Smooth muscle cell (in vitro differentiated cells): ENCODE results near the gene GSDMA. TPM values are rescaled to one million over a fixed set of nuclear protein-coding genes. Genes with fewer than 3 reads are reported as not detected.

Experiments used
- DNase-seq: peaks from one replicate; lab custom pipeline; 2025; ENCODE audit not compliant: unreplicated experiment; lab: John Stamatoyannopoulos, UW
- H2AFZ ChIP-seq: fragments of 200-600 bp; sonication (generic); 2 replicates; pipeline ENCODE4 v1.6.0; 2016; ENCODE audit warnings: antibody characterized with exemption, low read depth, mild to moderate bottlenecking
- H3F3A ChIP-seq: fragments of 200-600 bp; sonication (generic); 2 replicates; pipeline ENCODE4 v1.6.0; 2017; ENCODE audit warnings: antibody characterized with exemption, low read depth
- H3K27ac ChIP-seq: fragments of 200-600 bp; sonication (generic); 2 replicates; pipeline ENCODE4 v1.5.1; 2016; ENCODE audit warnings: low read depth, mild to moderate bottlenecking
- H3K27me3 ChIP-seq: fragments of 200-600 bp; sonication (generic); 2 replicates; pipeline ENCODE4 v1.6.1; 2016; ENCODE audit warnings: low read depth, mild to moderate bottlenecking
- H3K36me3 ChIP-seq: fragments of 200-600 bp; sonication (generic); 2 replicates; pipeline ENCODE4 v1.5.1; 2016; ENCODE audit warnings: low read depth
- H3K4me1 ChIP-seq: fragments of 200-600 bp; sonication (generic); 2 replicates; pipeline ENCODE4 v1.5.1; 2016; ENCODE audit warnings: low read depth
- H3K4me2 ChIP-seq: fragments of 200-600 bp; sonication (generic); 2 replicates; pipeline ENCODE4 v1.6.0; 2016; ENCODE audit warnings: mild to moderate bottlenecking
- H3K4me3 ChIP-seq: fragments of 200-600 bp; sonication (generic); 2 replicates; pipeline ENCODE4 v1.5.1; 2016; ENCODE audit warnings: mild to moderate bottlenecking
- H3K79me2 ChIP-seq: fragments of 200-600 bp; sonication (generic); 2 replicates; pipeline ENCODE4 v1.6.0; 2016; ENCODE audit warnings: low read depth, mild to moderate bottlenecking
- H3K9ac ChIP-seq: fragments of 200-600 bp; sonication (generic); 2 replicates; pipeline ENCODE4 v1.6.0; 2016; ENCODE audit warnings: low read depth
- H3K9me3 ChIP-seq: fragments of 200-600 bp; sonication (generic); replicated peaks from 2 replicates; pipeline ENCODE4 v1.5.1; 2016; ENCODE audit warnings: low read depth
- H4K20me1 ChIP-seq: fragments of 200-600 bp; sonication (generic); 2 replicates; pipeline ENCODE4 v1.6.0; 2016; ENCODE audit warnings: low read depth
- WGBS: methylation state at CpG from one replicate; pipeline ENCODE4 v1.1.7; 2016; ENCODE audit warnings: low lambda C conversion rate; 5-methylcytosine and 5-hydroxymethylcytosine counted together
- polyA plus RNA-seq: library from polyadenylated mRNA; unstranded; fragments of >200 nt; fragmentation: Nextera tagmentation; extraction: Ambion mirVana; gene quantifications from 2 replicates; pipeline ENCODE4 v1.2.1, GENCODE V29; 2016
- total RNA-seq: library from RNA; depleted of rRNA; stranded (reverse); fragments of >200 nt; gene quantifications from 2 replicates; pipeline ENCODE4 v1.2.3, GENCODE V29; 2014
- TF ChIP-seq, protein P1 (sequence below): fragments of 200-600 bp; sonication (generic); IDR thresholded peaks from 2 replicates; pipeline ENCODE4 v1.5.1; 2017; ENCODE audit warnings: borderline replicate concordance, mild to moderate bottlenecking, antibody characterized with exemption; ENCODE audit not compliant: insufficient read depth, poor library complexity, severe bottlenecking

Gene GSDMA
- total and polyA plus RNA-seq, 2 experiments from 2014 or later = 0.31 to 0.50 TPM

DNA sequence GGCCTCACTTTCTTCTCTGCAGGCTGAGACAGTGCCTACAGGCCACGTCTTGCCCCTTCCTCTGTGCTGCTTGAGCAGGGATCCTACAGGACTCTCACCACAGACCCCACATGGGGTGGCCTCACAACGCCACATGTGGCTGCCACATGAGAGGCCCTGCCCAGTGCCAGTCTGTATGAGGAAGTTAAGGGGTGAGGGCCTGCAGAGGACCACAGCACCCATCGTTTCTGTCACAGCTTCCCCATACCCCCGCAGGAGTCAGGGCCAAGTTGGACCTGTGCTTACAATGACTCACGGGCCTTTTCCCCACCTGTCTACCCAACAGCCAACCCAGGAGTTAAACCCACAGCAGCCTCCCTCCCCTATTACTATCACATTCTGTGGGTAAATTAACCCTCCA is 41.5 kb upstream of the GSDMA start:
- H3K27me3 ChIP-seq = no peaks in the 10 kb centered on the region
- H3K79me2 ChIP-seq = peaks cover 20% of the 10 kb centered on the region
- H3F3A ChIP-seq = no peaks in the 10 kb centered on the region
- no peaks in the 10 kb centered on the region for H3K36me3 ChIP-seq
- no peak overlapping the region for H3K9ac ChIP-seq
- TF ChIP-seq, protein P1, sequence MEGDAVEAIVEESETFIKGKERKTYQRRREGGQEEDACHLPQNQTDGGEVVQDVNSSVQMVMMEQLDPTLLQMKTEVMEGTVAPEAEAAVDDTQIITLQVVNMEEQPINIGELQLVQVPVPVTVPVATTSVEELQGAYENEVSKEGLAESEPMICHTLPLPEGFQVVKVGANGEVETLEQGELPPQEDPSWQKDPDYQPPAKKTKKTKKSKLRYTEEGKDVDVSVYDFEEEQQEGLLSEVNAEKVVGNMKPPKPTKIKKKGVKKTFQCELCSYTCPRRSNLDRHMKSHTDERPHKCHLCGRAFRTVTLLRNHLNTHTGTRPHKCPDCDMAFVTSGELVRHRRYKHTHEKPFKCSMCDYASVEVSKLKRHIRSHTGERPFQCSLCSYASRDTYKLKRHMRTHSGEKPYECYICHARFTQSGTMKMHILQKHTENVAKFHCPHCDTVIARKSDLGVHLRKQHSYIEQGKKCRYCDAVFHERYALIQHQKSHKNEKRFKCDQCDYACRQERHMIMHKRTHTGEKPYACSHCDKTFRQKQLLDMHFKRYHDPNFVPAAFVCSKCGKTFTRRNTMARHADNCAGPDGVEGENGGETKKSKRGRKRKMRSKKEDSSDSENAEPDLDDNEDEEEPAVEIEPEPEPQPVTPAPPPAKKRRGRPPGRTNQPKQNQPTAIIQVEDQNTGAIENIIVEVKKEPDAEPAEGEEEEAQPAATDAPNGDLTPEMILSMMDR = no peak
- H4K20me1 ChIP-seq = peaks cover 35% of the 10 kb centered on the region
- H3K4me2 ChIP-seq = no peak overlapping the region
- no peaks in the 10 kb centered on the region for H3K9me3 ChIP-seq
- no peak overlapping the region for H3K27ac ChIP-seq
- no peak for DNase-seq
- WGBS = 98% methylated on average over 5 of the region's 5 CpGs
- H3K4me3 ChIP-seq = no peak overlapping the region
- no peak overlapping the region for H2AFZ ChIP-seq
- peaks cover 11% of the 10 kb centered on the region for H3K4me1 ChIP-seq

GRCh38 chr17:39922006-39922405 is 40.8 kb upstream of the GSDMA start:
- no peak overlapping the region for H3K9ac ChIP-seq
- WGBS = 96% methylated on average over 6 of the region's 6 CpGs

DNA sequence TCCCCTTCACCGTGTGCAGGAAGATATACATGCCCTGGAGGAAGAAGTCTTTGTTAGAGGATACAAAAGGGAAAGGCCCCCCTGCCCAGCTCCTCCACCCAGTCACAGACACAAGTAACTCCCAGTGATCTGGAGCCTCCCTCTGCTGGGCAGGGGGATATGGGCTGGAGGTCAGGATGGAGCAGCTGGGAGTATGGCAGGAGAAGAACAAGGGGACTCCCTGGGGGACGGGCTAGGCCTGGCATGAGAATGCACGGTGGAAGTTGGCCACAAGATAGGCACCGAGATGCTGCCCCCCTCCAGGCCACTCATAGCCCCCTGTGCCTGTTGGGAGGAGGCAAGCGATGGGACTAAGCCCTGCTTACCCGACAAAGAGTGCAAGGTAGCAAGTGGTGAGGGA is 39.6 kb upstream of the GSDMA start:
- Histone ChIP-seq H3K9me3 (no peaks in the 10 kb centered on the region), H4K20me1 (peaks cover 40% of the 10 kb centered on the region), H2AFZ (no peak overlapping the region), H3K36me3 (no peaks in the 10 kb centered on the region), H3K4me3 (no peak overlapping the region), H3K27ac (no peak overlapping the region), H3K27me3 (no peaks in the 10 kb centered on the region), H3K4me2 (no peak overlapping the region), H3K79me2 (peaks cover 30% of the 10 kb centered on the region), H3K4me1 (peaks cover 20% of the 10 kb centered on the region), H3K9ac (no peak overlapping the region), H3F3A (peaks cover 2% of the 10 kb centered on the region)
- WGBS = 98% methylated on average over 6 of the region's 6 CpGs
- DNase-seq = no peak
- TF ChIP-seq, protein P1 = no peak

More at GRCh38 chr17:39922006-39922405, 40.8 kb upstream of the GSDMA start:
- Histone ChIP-seq H3K36me3 (no peaks in the 10 kb centered on the region), H3F3A (no peaks in the 10 kb centered on the region), H3K9me3 (no peaks in the 10 kb centered on the region), H4K20me1 (peaks cover 40% of the 10 kb centered on the region), H3K27me3 (no peaks in the 10 kb centered on the region), H3K4me3 (no peak overlapping the region), H3K4me2 (no peak overlapping the region), H2AFZ (no peak overlapping the region), H3K4me1 (peaks cover 16% of the 10 kb centered on the region), H3K27ac (no peak overlapping the region), H3K79me2 (peaks cover 27% of the 10 kb centered on the region)
- DNase-seq = no peak
- TF ChIP-seq, protein P1 = no peak
